ENCODE data around the gene COPG1. TPM values are rescaled to one million over a fixed set of nuclear protein-coding genes. Genes with fewer than 3 reads are reported as not detected.

Gene COPG1
- total RNA-seq, 3 donors from 2014 or later (not counting 1 experiment from before 2014, with no cell fraction given) = 127 to 141 (median 135) TPM

- Mint-ChIP-seq H3K4me1 (peaks cover 12 to 31% of the 10 kb centered on the region in 2 donors), H3K36me3 (peaks cover 12% of the 10 kb centered on the region), H3K27ac (peak overlapping the region in 1 of 2 donors; percentile 24), H3K27me3 (ENCODE audit: low read depth in 2 of 2) (no peaks in the 10 kb centered on the region), H3K4me3 (no peak overlapping the region), H3K9me3 (no peaks in the 10 kb centered on the region)
- 93% methylated on average over 6 of the region's 6 CpGs for WGBS (ENCODE audit: insufficient coverage)
- no peak overlapping the region for H3K27ac ChIP-seq (ENCODE audit: low read length)
- H3K4me1 ChIP-seq (ENCODE audit: control insufficient read depth, insufficient read depth, low read length) = no peaks in the 10 kb centered on the region
- H3K4me3 ChIP-seq (ENCODE audit: low read length) = no peak overlapping the region
- no peak for DNase-seq
- peaks cover 80% of the 10 kb centered on the region for H3K36me3 ChIP-seq (ENCODE audit: control insufficient read depth, insufficient read depth, low read length)
- TF ChIP-seq CTCF (IDR thresholded peaks at IDR 0.05) = no peak
- no peaks in the 10 kb centered on the region for H3K9me3 ChIP-seq (ENCODE audit: control insufficient read depth, insufficient read depth, low read length)
- intact Hi-C loops (cut with micrococcal nuclease) = no loop called here
- no peaks in the 10 kb centered on the region for H3K27me3 ChIP-seq (ENCODE audit: control insufficient read depth, insufficient read depth, low read length)
- ATAC-seq = no peak
These were observed 6.9 kb downstream of the COPG1 start for GRCh38 chr3:129256270-129256669.

GRCh38 chr3:129257609-129258008 is 8.2 kb downstream of the COPG1 start:
- peaks cover 19% of the 10 kb centered on the region for H3K36me3 Mint-ChIP-seq

GRCh38 chr3:129259612-129260477 is 10.4 kb downstream of the COPG1 start:
- TF ChIP-seq CTCF (IDR thresholded peaks at IDR 0.05) = no peak
- Histone ChIP-seq H3K4me3 (ENCODE audit: low read length) (no peak overlapping the region), H3K4me1 (ENCODE audit: control insufficient read depth, insufficient read depth, low read length) (no peaks in the 10 kb centered on the region), H3K36me3 (ENCODE audit: control insufficient read depth, insufficient read depth, low read length) (peaks cover 87% of the 10 kb centered on the region), H3K27me3 (ENCODE audit: control insufficient read depth, insufficient read depth, low read length) (no peaks in the 10 kb centered on the region), H3K27ac (ENCODE audit: low read length) (no peak overlapping the region), H3K9me3 (ENCODE audit: control insufficient read depth, insufficient read depth, low read length) (no peaks in the 10 kb centered on the region)
- WGBS (ENCODE audit: insufficient coverage) = 97% methylated on average over 7 of the region's 7 CpGs
- H3K27ac Mint-ChIP-seq = no peak overlapping the region
- intact Hi-C loops (cut with micrococcal nuclease) = no loop called here
- ATAC-seq (no peak), DNase-seq (no peak)
- peaks cover 11 to 28% of the 10 kb centered on the region in 2 donors for H3K4me1 Mint-ChIP-seq
- H3K27me3 Mint-ChIP-seq (ENCODE audit: low read depth in 2 of 2) = no peaks in the 10 kb centered on the region
- peaks cover 28% of the 10 kb centered on the region for H3K36me3 Mint-ChIP-seq
- no peaks in the 10 kb centered on the region for H3K9me3 Mint-ChIP-seq
- no peak overlapping the region for H3K4me3 Mint-ChIP-seq

More at GRCh38 chr3:129257609-129258008, 8.2 kb downstream of the COPG1 start:
- H3K9me3 ChIP-seq (ENCODE audit: control insufficient read depth, insufficient read depth, low read length) = no peaks in the 10 kb centered on the region
- peaks cover 11 to 23% of the 10 kb centered on the region in 2 donors for H3K4me1 Mint-ChIP-seq
- H3K9me3 Mint-ChIP-seq = no peaks in the 10 kb centered on the region
- no peaks in the 10 kb centered on the region for H3K27me3 ChIP-seq (ENCODE audit: control insufficient read depth, insufficient read depth, low read length)
- DNase-seq = no peak
- H3K4me3 Mint-ChIP-seq = no peak overlapping the region
- peaks cover 83% of the 10 kb centered on the region for H3K36me3 ChIP-seq (ENCODE audit: control insufficient read depth, insufficient read depth, low read length)
- no peak overlapping the region for H3K4me3 ChIP-seq (ENCODE audit: low read length)
- ATAC-seq = no peak
- 98% methylated on average over 11 of the region's 11 CpGs for WGBS (ENCODE audit: insufficient coverage)
- TF ChIP-seq CTCF (IDR thresholded peaks at IDR 0.05) = no peak
- no peak overlapping the region for H3K27ac Mint-ChIP-seq
- H3K4me1 ChIP-seq (ENCODE audit: control insufficient read depth, insufficient read depth, low read length) = no peaks in the 10 kb centered on the region
- no peak overlapping the region for H3K27ac ChIP-seq (ENCODE audit: low read length)
- intact Hi-C loops (cut with micrococcal nuclease) = no loop called here
- no peaks in the 10 kb centered on the region for H3K27me3 Mint-ChIP-seq (ENCODE audit: low read depth in 2 of 2)
